GM06990 (cell line): Measurements from ENCODE around the gene ANKRD52.

Source experiments
- DNase-seq: peaks from one replicate; pipeline ENCODE4 v3.0.0-alpha.2; 2011; ENCODE audit not compliant: insufficient read length; ENCODE audit errors: extremely low read depth
- H3K27me3 ChIP-seq: replicated peaks from 2 replicates; pipeline ENCODE4 v1.6.0; 2011; ENCODE audit warnings: low read length; ENCODE audit not compliant: control insufficient read depth, insufficient read depth
- H3K36me3 ChIP-seq: 2 replicates; pipeline ENCODE4 v1.5.1; 2011; ENCODE audit warnings: low read length; ENCODE audit not compliant: control insufficient read depth, insufficient read depth
- H3K4me3 ChIP-seq: replicated peaks from 2 replicates; pipeline ENCODE4 v1.5.1; 2011; ENCODE audit warnings: low read depth, mild to moderate bottlenecking, control low read depth, low read length
- TF ChIP-seq, protein P1 (sequence below): IDR thresholded peaks from 2 replicates; pipeline ENCODE4 v1.5.1; 2011; ENCODE audit warnings: low read length, control low read depth, mild to moderate bottlenecking, inconsistent platforms; ENCODE audit not compliant: insufficient read depth, poor library complexity, severe bottlenecking

Gene ANKRD52

GRCh38 chr12:56253091-56253490 lies 5.1 kb downstream of the ANKRD52 start:
- TF ChIP-seq, protein P1, sequence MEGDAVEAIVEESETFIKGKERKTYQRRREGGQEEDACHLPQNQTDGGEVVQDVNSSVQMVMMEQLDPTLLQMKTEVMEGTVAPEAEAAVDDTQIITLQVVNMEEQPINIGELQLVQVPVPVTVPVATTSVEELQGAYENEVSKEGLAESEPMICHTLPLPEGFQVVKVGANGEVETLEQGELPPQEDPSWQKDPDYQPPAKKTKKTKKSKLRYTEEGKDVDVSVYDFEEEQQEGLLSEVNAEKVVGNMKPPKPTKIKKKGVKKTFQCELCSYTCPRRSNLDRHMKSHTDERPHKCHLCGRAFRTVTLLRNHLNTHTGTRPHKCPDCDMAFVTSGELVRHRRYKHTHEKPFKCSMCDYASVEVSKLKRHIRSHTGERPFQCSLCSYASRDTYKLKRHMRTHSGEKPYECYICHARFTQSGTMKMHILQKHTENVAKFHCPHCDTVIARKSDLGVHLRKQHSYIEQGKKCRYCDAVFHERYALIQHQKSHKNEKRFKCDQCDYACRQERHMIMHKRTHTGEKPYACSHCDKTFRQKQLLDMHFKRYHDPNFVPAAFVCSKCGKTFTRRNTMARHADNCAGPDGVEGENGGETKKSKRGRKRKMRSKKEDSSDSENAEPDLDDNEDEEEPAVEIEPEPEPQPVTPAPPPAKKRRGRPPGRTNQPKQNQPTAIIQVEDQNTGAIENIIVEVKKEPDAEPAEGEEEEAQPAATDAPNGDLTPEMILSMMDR: no peak
- Histone ChIP-seq H3K27me3 (no peaks in the 10 kb centered on the region), H3K4me3 (no peak overlapping the region), H3K36me3 (peaks cover 43% of the 10 kb centered on the region)
- no peak for DNase-seq

GRCh38 chr12:56252649-56253048 lies 5.5 kb downstream of the ANKRD52 start:
- Histone ChIP-seq H3K27me3 (no peaks in the 10 kb centered on the region), H3K36me3 (peaks cover 47% of the 10 kb centered on the region), H3K4me3 (no peak overlapping the region)
- TF ChIP-seq, protein P1: no peak
- DNase-seq: no peak

- DNase-seq: no peak
- Histone ChIP-seq H3K36me3 (peaks cover 49% of the 10 kb centered on the region), H3K27me3 (no peaks in the 10 kb centered on the region)
Measured at GRCh38 chr12:56248711-56249110, 9.5 kb downstream of the ANKRD52 start.

DNA sequence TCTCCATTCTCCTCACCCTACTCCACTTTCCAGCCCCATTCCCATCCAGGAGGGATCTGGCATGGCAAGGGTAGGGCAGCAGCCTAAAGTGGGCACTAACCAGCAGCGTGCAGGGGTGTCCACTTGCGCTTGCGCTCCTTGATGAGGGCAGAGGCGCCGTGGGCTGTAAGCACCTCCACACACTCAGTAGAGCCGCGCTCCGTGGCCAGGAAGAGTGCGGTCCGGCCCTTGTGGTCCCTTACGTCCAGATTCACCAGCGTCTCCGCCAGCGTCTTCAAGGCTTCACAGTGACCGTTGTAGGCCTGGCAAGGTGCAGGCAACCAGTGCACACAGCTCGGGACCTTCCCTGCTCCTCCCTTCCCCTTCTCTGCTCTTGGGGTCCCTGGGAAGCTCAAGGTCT lies 10.3 kb downstream of the ANKRD52 start:
- Histone ChIP-seq H3K4me3 (no peak overlapping the region), H3K27me3 (no peaks in the 10 kb centered on the region), H3K36me3 (peaks cover 45% of the 10 kb centered on the region)
- no peak for DNase-seq
- TF ChIP-seq, protein P1: no peak

More at GRCh38 chr12:56248711-56249110, 9.5 kb downstream of the ANKRD52 start:
- TF ChIP-seq, protein P1: no peak
- no peak overlapping the region for H3K4me3 ChIP-seq

DNA sequence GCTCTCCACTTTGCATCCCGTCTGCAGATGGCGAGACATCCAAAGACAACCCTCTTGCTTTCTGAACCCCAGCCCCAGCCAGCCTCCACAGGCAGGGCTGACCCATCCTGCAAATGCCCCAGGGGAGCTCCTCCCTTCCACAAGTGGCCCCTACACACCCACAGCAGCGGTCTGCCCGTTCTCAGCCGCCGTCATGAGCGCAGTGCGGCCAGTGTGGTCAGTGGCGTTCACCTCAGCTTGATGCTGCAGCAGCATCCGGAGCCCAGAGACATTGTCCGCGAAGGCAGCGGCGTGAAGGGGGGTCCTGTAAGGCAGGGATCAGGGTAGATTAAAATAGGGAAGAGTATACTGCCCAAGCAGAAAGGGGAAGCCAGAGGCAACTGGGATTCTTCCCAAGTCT lies 13.7 kb downstream of the ANKRD52 start:
- TF ChIP-seq, protein P1: no peak

DNA sequence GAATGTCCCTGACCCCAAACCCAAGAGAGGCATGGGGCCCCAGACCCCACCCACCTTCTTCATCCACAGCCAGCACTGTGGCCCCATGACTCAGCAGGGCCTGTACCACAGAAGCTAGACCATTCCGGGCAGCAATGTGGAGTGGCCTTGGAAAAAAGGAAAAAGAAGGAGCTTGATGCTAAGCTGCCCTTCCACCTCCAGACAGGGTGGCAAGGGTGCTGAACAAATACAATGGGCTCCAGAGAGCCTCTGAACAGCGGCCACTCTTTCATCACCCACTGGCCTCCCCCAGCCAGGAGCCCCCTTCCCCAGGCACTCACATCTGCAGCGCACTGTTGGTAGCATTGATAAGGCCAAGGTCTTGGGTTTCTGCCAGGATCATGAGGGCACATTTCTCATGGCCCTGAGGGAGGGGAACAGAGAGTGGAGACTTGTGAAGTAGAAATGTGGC lies 14.4 kb downstream of the ANKRD52 start:
- DNase-seq: no peak
- Histone ChIP-seq H3K4me3 (no peak overlapping the region), H3K27me3 (no peaks in the 10 kb centered on the region), H3K36me3 (peaks cover 32% of the 10 kb centered on the region)
- TF ChIP-seq, protein P1: no peak

More for the DNA sequence above, 13.7 kb downstream of the ANKRD52 start:
- H3K36me3 ChIP-seq: peaks cover 35% of the 10 kb centered on the region
- no peak overlapping the region for H3K4me3 ChIP-seq
- DNase-seq: no peak
- H3K27me3 ChIP-seq: no peaks in the 10 kb centered on the region
